ENCODE data around the gene KBTBD8. TPM values are rescaled to one million over a fixed set of nuclear protein-coding genes. Genes with fewer than 3 reads are reported as not detected.

The KBTBD8 gene
- total RNA-seq, 1 donor from 2014 or later, result 5.8 TPM

GRCh38 chr3:67028001-67028784 is 30.1 kb downstream of the KBTBD8 start:
- ATAC-seq (no peak), DNase-seq (no peak)
- intact Hi-C loops (cut with micrococcal nuclease), result no loop called here

- intact Hi-C loops (cut with micrococcal nuclease), result no loop called here
Observed at GRCh38 chr3:67030785-67031740, 33.0 kb downstream of the KBTBD8 start.

GRCh38 chr3:67031986-67032385 is 33.9 kb downstream of the KBTBD8 start:
- intact Hi-C loops (cut with micrococcal nuclease), result no loop called here
- ATAC-seq (no peak), DNase-seq (no peak)

More at GRCh38 chr3:67030785-67031740, 33.0 kb downstream of the KBTBD8 start:
- ATAC-seq (peak; percentile 37), DNase-seq (no peak)

- no peak for DNase-seq
- intact Hi-C loops (cut with micrococcal nuclease), result no loop called here
- ATAC-seq, result no peak
Observed at GRCh38 chr3:67033079-67033478, 35.0 kb downstream of the KBTBD8 start.

GRCh38 chr3:67034371-67034770 is 36.3 kb downstream of the KBTBD8 start:
- DNase-seq (no peak), ATAC-seq (no peak)
- intact Hi-C loops (cut with micrococcal nuclease), result no loop called here

- peak; percentile 56 for ATAC-seq
- intact Hi-C loops (cut with micrococcal nuclease), result loop anchor here (5.0 kb wide), 1 partner anchor 65 kb away; no protein-coding TSS in a partner anchor
- no peak for DNase-seq
Observed at GRCh38 chr3:67037615-67038014, 39.5 kb downstream of the KBTBD8 start.

- ATAC-seq, result no peak
- intact Hi-C loops (cut with micrococcal nuclease), result no loop called here
- DNase-seq, result no peak
Observed at GRCh38 chr3:67044295-67044694, 46.2 kb downstream of the KBTBD8 start.

- intact Hi-C loops (cut with micrococcal nuclease), result no loop called here
- ATAC-seq, result no peak
- no peak for DNase-seq
Observed at GRCh38 chr3:67044955-67045354, 46.8 kb downstream of the KBTBD8 start.

- ATAC-seq (no peak), DNase-seq (no peak)
- intact Hi-C loops (cut with micrococcal nuclease), result no loop called here
Observed at GRCh38 chr3:67045711-67046465, 47.8 kb downstream of the KBTBD8 start.

GRCh38 chr3:67047051-67047450 is 48.9 kb downstream of the KBTBD8 start:
- intact Hi-C loops (cut with micrococcal nuclease), result no loop called here

GRCh38 chr3:67048067-67048714 is 50.1 kb downstream of the KBTBD8 start:
- ATAC-seq, result no peak
- intact Hi-C loops (cut with micrococcal nuclease), result no loop called here
- no peak for DNase-seq

More at GRCh38 chr3:67047051-67047450, 48.9 kb downstream of the KBTBD8 start:
- no peak for ATAC-seq
- no peak for DNase-seq

- ATAC-seq (no peak), DNase-seq (no peak)
- intact Hi-C loops (cut with micrococcal nuclease), result no loop called here
Observed at GRCh38 chr3:67048715-67049074, 50.6 kb downstream of the KBTBD8 start.

- ATAC-seq, result no peak
Observed at GRCh38 chr3:67059443-67059842, 61.3 kb downstream of the KBTBD8 start.

More at GRCh38 chr3:67059443-67059842, 61.3 kb downstream of the KBTBD8 start:
- intact Hi-C loops (cut with micrococcal nuclease), result no loop called here
- no peak for DNase-seq

Measured in left ventricle myocardium superior (tissue), 1 donor.